Stomach smooth muscle (tissue), 2 donors: ENCODE measurements around the gene DNAJC15.
"Not testable (repeated sequence)": the region's sequence is repeated elsewhere in the genome, so short reads cannot be mapped to it uniquely, and the experiment has no call there.

ENCODE experiments used
- H3K27ac ChIP-seq: one replicate; pipeline ENCODE4 v1.7.0; 2013; ENCODE audit warnings: mild to moderate bottlenecking, low read length, inconsistent platforms
- H3K27me3 ChIP-seq, 2 donors: one replicate each; pipeline ENCODE4 v1.7.0; 2013; ENCODE audit warnings: low read length in 2 of 2; ENCODE audit not compliant: insufficient read depth in 2 of 2, control insufficient read depth in 1 of 2
- H3K36me3 ChIP-seq, 2 donors: one replicate each; pipeline ENCODE4 v1.7.0; 2013; ENCODE audit warnings: low read length in 2 of 2; ENCODE audit not compliant: control insufficient read depth in 2 of 2, insufficient read depth in 2 of 2
- H3K4me1 ChIP-seq: one replicate; pipeline ENCODE4 v1.7.0; 2013; ENCODE audit warnings: low read length; ENCODE audit not compliant: control insufficient read depth, insufficient read depth
- H3K4me3 ChIP-seq, 2 donors: one replicate each; pipeline ENCODE4 v1.7.0; 2013; ENCODE audit warnings: low read length in 2 of 2
- H3K9ac ChIP-seq, 2 donors: one replicate each; pipeline ENCODE4 v1.7.0; 2013; ENCODE audit warnings: low read length in 2 of 2, mild to moderate bottlenecking in 1 of 2
- H3K9me3 ChIP-seq, 2 donors: one replicate each; pipeline ENCODE4 v1.7.0; 2013; ENCODE audit warnings: low read length in 2 of 2; ENCODE audit not compliant: control insufficient read depth in 2 of 2
- donor health status: healthy.
- donor health status: Pancreatic carcinoma.

The DNAJC15 gene

GRCh38 chr13:43045302-43045773 is 22.0 kb downstream of the DNAJC15 start:
- H3K4me1 ChIP-seq, H3K9me3 ChIP-seq, H3K27ac ChIP-seq, H3K27me3 ChIP-seq, H3K9ac ChIP-seq, H3K36me3 ChIP-seq, H3K4me3 ChIP-seq: not testable (repeated sequence)

- Histone ChIP-seq H3K36me3 (no peaks in the 10 kb centered on the region), H3K4me3 (no peak overlapping the region), H3K9ac (no peak overlapping the region), H3K4me1 (no peaks in the 10 kb centered on the region), H3K27me3 (no peaks in the 10 kb centered on the region), H3K9me3 (no peaks in the 10 kb centered on the region), H3K27ac (no peak overlapping the region)
Observed at GRCh38 chr13:43046259-43046658, 22.9 kb downstream of the DNAJC15 start.

- peak overlapping the region; percentile 73 to 78 for H3K4me3 ChIP-seq
- no peaks in the 10 kb centered on the region for H3K27me3 ChIP-seq
- peak overlapping the region; percentile 72 to 80 for H3K9ac ChIP-seq
- no peaks in the 10 kb centered on the region for H3K9me3 ChIP-seq
- H3K36me3 ChIP-seq = no peaks in the 10 kb centered on the region
- no peaks in the 10 kb centered on the region for H3K4me1 ChIP-seq
- peak overlapping the region; percentile 66 for H3K27ac ChIP-seq
Observed at GRCh38 chr13:43054803-43055802, 31.7 kb downstream of the DNAJC15 start.

GRCh38 chr13:43057653-43058317 is 34.4 kb downstream of the DNAJC15 start:
- H3K36me3 ChIP-seq = no peaks in the 10 kb centered on the region
- H3K27me3 ChIP-seq = no peaks in the 10 kb centered on the region
- no peak overlapping the region for H3K9ac ChIP-seq
- no peaks in the 10 kb centered on the region for H3K9me3 ChIP-seq
- H3K4me1 ChIP-seq = no peaks in the 10 kb centered on the region
- H3K27ac ChIP-seq = no peak overlapping the region
- H3K4me3 ChIP-seq = no peak overlapping the region

GRCh38 chr13:43058318-43058674 is 34.9 kb downstream of the DNAJC15 start:
- Histone ChIP-seq H3K4me1 (no peaks in the 10 kb centered on the region), H3K9ac (no peak overlapping the region), H3K36me3 (no peaks in the 10 kb centered on the region), H3K27me3 (no peaks in the 10 kb centered on the region), H3K4me3 (no peak overlapping the region), H3K27ac (no peak overlapping the region), H3K9me3 (no peaks in the 10 kb centered on the region)

- H3K27me3 ChIP-seq = no peaks in the 10 kb centered on the region
- no peak overlapping the region for H3K9ac ChIP-seq
- no peak overlapping the region for H3K27ac ChIP-seq
- no peak overlapping the region for H3K4me3 ChIP-seq
- H3K4me1 ChIP-seq = no peaks in the 10 kb centered on the region
- no peaks in the 10 kb centered on the region for H3K36me3 ChIP-seq
- no peaks in the 10 kb centered on the region for H3K9me3 ChIP-seq
Observed at GRCh38 chr13:43058831-43059230, 35.4 kb downstream of the DNAJC15 start.

- not testable (repeated sequence) for H3K27me3 ChIP-seq, H3K27ac ChIP-seq, H3K36me3 ChIP-seq, H3K4me1 ChIP-seq, H3K4me3 ChIP-seq, H3K9me3 ChIP-seq, H3K9ac ChIP-seq
Observed at GRCh38 chr13:43059779-43060178, 36.4 kb downstream of the DNAJC15 start.

- not testable (repeated sequence) for H3K27ac ChIP-seq, H3K36me3 ChIP-seq, H3K27me3 ChIP-seq, H3K4me1 ChIP-seq, H3K9me3 ChIP-seq, H3K9ac ChIP-seq, H3K4me3 ChIP-seq
Observed at GRCh38 chr13:43060806-43061205, 37.4 kb downstream of the DNAJC15 start.

DNA sequence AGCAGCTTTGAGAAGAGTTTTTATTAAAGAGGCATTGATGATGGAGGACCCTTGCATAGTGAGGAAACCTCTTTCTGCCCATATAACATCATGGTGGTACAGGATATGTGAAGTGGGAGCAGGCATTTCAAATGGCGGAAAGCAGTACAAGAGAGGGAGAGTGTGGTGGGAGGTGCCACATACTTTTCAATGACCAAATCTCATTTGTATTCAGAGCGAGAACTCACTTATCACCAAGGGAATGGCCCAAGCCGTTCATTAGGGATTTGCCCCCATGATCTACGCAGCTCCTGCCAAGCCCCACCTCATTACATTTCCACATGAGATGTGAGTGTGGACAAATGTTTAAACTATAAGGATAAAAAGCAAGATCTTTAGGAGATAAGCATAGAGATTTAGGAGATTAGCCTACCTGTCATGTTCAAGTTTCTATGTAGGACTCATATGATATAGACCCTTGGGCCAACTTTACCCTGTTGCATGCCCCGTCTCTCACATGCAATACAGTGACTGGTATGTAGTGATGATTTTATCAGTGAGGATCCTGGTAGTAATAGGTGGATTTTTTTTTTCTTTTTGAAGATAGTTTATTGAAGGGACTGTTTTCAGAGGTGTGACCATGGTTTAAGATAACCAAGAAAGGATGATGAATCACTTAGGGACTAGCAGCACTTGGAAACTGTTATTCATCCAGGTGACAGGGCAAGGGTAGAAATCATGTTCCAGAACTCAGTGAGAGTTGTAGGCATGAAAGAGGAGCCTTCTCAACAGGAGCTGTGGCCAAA is 38.3 kb downstream of the DNAJC15 start:
- Histone ChIP-seq H3K9ac (no peak overlapping the region), H3K27me3 (no peaks in the 10 kb centered on the region), H3K4me1 (no peaks in the 10 kb centered on the region), H3K4me3 (no peak overlapping the region), H3K36me3 (no peaks in the 10 kb centered on the region), H3K9me3 (no peaks in the 10 kb centered on the region), H3K27ac (no peak overlapping the region)

DNA sequence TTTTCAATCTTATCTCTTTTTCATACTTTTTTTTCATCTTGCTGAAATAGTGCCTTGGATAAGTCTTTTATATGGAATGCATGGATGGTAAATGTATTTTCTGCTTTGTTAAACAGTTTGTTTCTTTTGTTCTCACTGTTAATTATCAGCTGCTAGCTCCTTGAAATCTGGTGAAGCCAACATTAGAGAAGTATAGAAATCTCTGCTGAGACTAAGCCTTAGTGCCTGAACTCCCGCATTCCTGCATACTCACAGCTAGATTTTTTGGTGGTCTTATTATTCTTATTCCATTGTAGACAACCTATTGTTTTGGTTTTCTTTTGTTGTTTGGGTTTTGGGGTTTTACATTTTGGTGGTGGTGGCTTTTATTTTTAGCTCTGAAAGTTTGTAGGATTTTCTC is 48.4 kb downstream of the DNAJC15 start:
- no peak overlapping the region for H3K4me3 ChIP-seq
- H3K27ac ChIP-seq = no peak overlapping the region
- no peaks in the 10 kb centered on the region for H3K4me1 ChIP-seq
- H3K9me3 ChIP-seq = peaks cover 0 to 4% of the 10 kb centered on the region in 2 donors
- H3K9ac ChIP-seq = no peak overlapping the region
- no peaks in the 10 kb centered on the region for H3K36me3 ChIP-seq
- no peaks in the 10 kb centered on the region for H3K27me3 ChIP-seq
